Astrocyte (in vitro differentiated cells and primary cell): Measurements from ENCODE around the gene UCN2. TPM values are rescaled to one million over a fixed set of nuclear protein-coding genes. Genes with fewer than 3 reads are reported as not detected.

ENCODE experiments used
- DNase-seq: peaks from one replicate; pipeline ENCODE4 v3.0.0-alpha.2; 2010; ENCODE audit warnings: low read depth
- FAIRE-seq: peaks from 2 replicates; lab custom pipeline; 2011; peaks lifted over from hg19 to GRCh38; lab: Jason Lieb, UNC
- H2AFZ ChIP-seq: 2 replicates; pipeline ENCODE4 v1.6.0; 2012; ENCODE audit warnings: low read depth, low read length, inconsistent platforms
- H3K27ac ChIP-seq: 2 replicates; pipeline ENCODE4 v1.5.1; 2011; ENCODE audit warnings: low read depth, low read length, inconsistent platforms
- H3K27me3 ChIP-seq: 2 replicates; pipeline ENCODE4 v1.6.0; 2011; ENCODE audit warnings: low read length, inconsistent platforms; ENCODE audit not compliant: insufficient read depth
- H3K36me3 ChIP-seq: 2 replicates; pipeline ENCODE4 v1.5.1; 2011; ENCODE audit warnings: low read length, inconsistent platforms; ENCODE audit not compliant: insufficient read depth
- H3K4me1 ChIP-seq: 2 replicates; pipeline ENCODE4 v1.5.1; 2011; ENCODE audit warnings: low read length, inconsistent platforms; ENCODE audit not compliant: insufficient read depth
- H3K4me2 ChIP-seq: 2 replicates; pipeline ENCODE4 v1.6.0; 2012; ENCODE audit warnings: low read length, inconsistent platforms
- H3K4me3 ChIP-seq: 2 replicates; pipeline ENCODE4 v1.5.1; 2011; ENCODE audit warnings: low read depth, mild to moderate bottlenecking, low read length, inconsistent platforms; ENCODE audit not compliant: insufficient read depth
- H3K79me2 ChIP-seq: 2 replicates; pipeline ENCODE4 v1.6.0; 2012; ENCODE audit warnings: mild to moderate bottlenecking, low read length, inconsistent platforms; ENCODE audit not compliant: insufficient read depth
- H3K9ac ChIP-seq: 2 replicates; pipeline ENCODE4 v1.6.0; 2012; ENCODE audit warnings: mild to moderate bottlenecking, low read length, inconsistent platforms
- H3K9me3 ChIP-seq: 2 replicates; pipeline ENCODE4 v1.5.1; 2012; ENCODE audit warnings: low read depth, mild to moderate bottlenecking, low read length, inconsistent platforms; ENCODE audit not compliant: insufficient read depth
- H4K20me1 ChIP-seq: 2 replicates; pipeline ENCODE4 v1.6.0; 2012; ENCODE audit warnings: low read length, inconsistent platforms; ENCODE audit not compliant: insufficient read depth
- H3K27ac Mint-ChIP-seq: one replicate; pipeline ENCODE4 v1.8.0; 2021; ENCODE audit warnings: mild to moderate bottlenecking, mixed read lengths; ENCODE audit not compliant: unreplicated experiment
- H3K27me3 Mint-ChIP-seq: one replicate; pipeline ENCODE4 v1.8.0; 2021; ENCODE audit warnings: low read depth, mixed read lengths; ENCODE audit not compliant: unreplicated experiment
- H3K36me3 Mint-ChIP-seq: one replicate; pipeline ENCODE4 v1.8.0; 2021; ENCODE audit warnings: low read depth, mixed read lengths; ENCODE audit not compliant: unreplicated experiment
- H3K4me1 Mint-ChIP-seq: one replicate; pipeline ENCODE4 v1.8.0; 2021; ENCODE audit warnings: low read depth, mixed read lengths; ENCODE audit not compliant: unreplicated experiment
- H3K4me3 Mint-ChIP-seq: one replicate; pipeline ENCODE4 v1.8.0; 2021; ENCODE audit warnings: mild to moderate bottlenecking, moderate library complexity, mixed read lengths; ENCODE audit not compliant: unreplicated experiment
- H3K9me3 Mint-ChIP-seq: one replicate; pipeline ENCODE4 v1.8.0; 2021; ENCODE audit warnings: mild to moderate bottlenecking, mixed read lengths; ENCODE audit not compliant: unreplicated experiment
- CTCF ChIP-seq: IDR thresholded peaks from 2 replicates; pipeline ENCODE4 v1.5.1; 2011; ENCODE audit warnings: low read depth, mild to moderate bottlenecking, inconsistent platforms, low read length, moderate library complexity; ENCODE audit not compliant: insufficient read depth
- EZH2 ChIP-seq: IDR thresholded peaks from 2 replicates; pipeline ENCODE4 v1.6.1; 2012; ENCODE audit warnings: mild to moderate bottlenecking, low read length, inconsistent platforms; ENCODE audit not compliant: insufficient read depth
- total RNA-seq: library from RNA; stranded (reverse); gene quantifications from 2 replicates; pipeline ENCODE4 v1.2.1, GENCODE V29; 2021

The UCN2 gene
- total RNA-seq, 1 donor from 2014 or later, result 3.3 TPM

- no peaks in the 10 kb centered on the region for H3K4me1 Mint-ChIP-seq
- Histone ChIP-seq H3K4me1 (no peaks in the 10 kb centered on the region), H3K9ac (no peak overlapping the region), H3K4me2 (no peak overlapping the region), H3K79me2 (no peaks in the 10 kb centered on the region), H3K9me3 (no peaks in the 10 kb centered on the region), H3K27ac (no peak overlapping the region), H4K20me1 (no peaks in the 10 kb centered on the region), H3K27me3 (no peaks in the 10 kb centered on the region), H2AFZ (no peak overlapping the region), H3K36me3 (no peaks in the 10 kb centered on the region), H3K4me3 (no peak overlapping the region)
- H3K4me3 Mint-ChIP-seq, result no peak overlapping the region
- TF ChIP-seq CTCF (no peak), EZH2 (no peak)
- DNase-seq (no peak), FAIRE-seq (no peak)
- no peaks in the 10 kb centered on the region for H3K27me3 Mint-ChIP-seq
- peaks cover 14% of the 10 kb centered on the region for H3K36me3 Mint-ChIP-seq
- H3K27ac Mint-ChIP-seq, result no peak overlapping the region
- H3K9me3 Mint-ChIP-seq, result no peaks in the 10 kb centered on the region
These were observed 45.5 kb downstream of the UCN2 start for GRCh38 chr3:48518069-48518468.

- Histone ChIP-seq H3K9ac (no peak overlapping the region), H2AFZ (no peak overlapping the region), H3K27ac (no peak overlapping the region), H4K20me1 (no peaks in the 10 kb centered on the region), H3K36me3 (no peaks in the 10 kb centered on the region), H3K4me3 (no peak overlapping the region), H3K4me2 (no peak overlapping the region), H3K27me3 (no peaks in the 10 kb centered on the region), H3K9me3 (no peaks in the 10 kb centered on the region), H3K79me2 (no peaks in the 10 kb centered on the region), H3K4me1 (no peaks in the 10 kb centered on the region)
- FAIRE-seq (no peak), DNase-seq (no peak)
- TF ChIP-seq CTCF (no peak), EZH2 (no peak)
- Mint-ChIP-seq H3K9me3 (no peaks in the 10 kb centered on the region), H3K27ac (no peak overlapping the region), H3K36me3 (peaks cover 11% of the 10 kb centered on the region), H3K4me1 (no peaks in the 10 kb centered on the region), H3K4me3 (no peak overlapping the region), H3K27me3 (no peaks in the 10 kb centered on the region)
These were observed 47.0 kb downstream of the UCN2 start for GRCh38 chr3:48516571-48516970.

- Mint-ChIP-seq H3K36me3 (peaks cover 7% of the 10 kb centered on the region), H3K27ac (no peak overlapping the region), H3K9me3 (no peaks in the 10 kb centered on the region), H3K4me3 (no peak overlapping the region), H3K27me3 (no peaks in the 10 kb centered on the region), H3K4me1 (no peaks in the 10 kb centered on the region)
- no peaks in the 10 kb centered on the region for H3K4me1 ChIP-seq
- no peak overlapping the region for H3K9ac ChIP-seq
- DNase-seq, result no peak
- H2AFZ ChIP-seq, result no peak overlapping the region
- H3K79me2 ChIP-seq, result no peaks in the 10 kb centered on the region
- FAIRE-seq, result no peak
- H3K27ac ChIP-seq, result no peak overlapping the region
- H4K20me1 ChIP-seq, result no peaks in the 10 kb centered on the region
- no peaks in the 10 kb centered on the region for H3K36me3 ChIP-seq
- no peaks in the 10 kb centered on the region for H3K9me3 ChIP-seq
- H3K4me2 ChIP-seq, result no peak overlapping the region
- no peaks in the 10 kb centered on the region for H3K27me3 ChIP-seq
- H3K4me3 ChIP-seq, result no peak overlapping the region
- TF ChIP-seq CTCF, result no peak
- TF ChIP-seq EZH2, result no peak
These were observed 49.0 kb downstream of the UCN2 start for GRCh38 chr3:48514431-48515227.
